Measurements from ENCODE around the gene COPS2.

Gene COPS2

GRCh38 chr15:49155834-49156627, 632 bp upstream of the COPS2 start:
- peak in 1 of 2 experiments; percentile 29 for DNase-seq

- DNase-seq = no peak
These were observed 645 bp downstream of the COPS2 start for GRCh38 chr15:49154799-49155109.

GRCh38 chr15:49154359-49154758, 1.0 kb downstream of the COPS2 start:
- no peak for DNase-seq

GRCh38 chr15:49152552-49153312, 2.7 kb downstream of the COPS2 start:
- no peak for DNase-seq

- DNase-seq = no peak
These were observed 3.6 kb downstream of the COPS2 start for GRCh38 chr15:49151831-49152230.

GRCh38 chr15:49148727-49149126, 6.7 kb downstream of the COPS2 start:
- DNase-seq = no peak

- DNase-seq = no peak
These were observed 7.1 kb downstream of the COPS2 start for GRCh38 chr15:49148298-49148697.

- DNase-seq = peak; percentile 50 to 64
These were observed 9.5 kb downstream of the COPS2 start for GRCh38 chr15:49145651-49146609.

GRCh38 chr15:49137861-49138260, 17.5 kb downstream of the COPS2 start:
- DNase-seq = no peak

- DNase-seq = no peak
These were observed 19.5 kb downstream of the COPS2 start for GRCh38 chr15:49135911-49136310.

- DNase-seq = no peak
These were observed 20.0 kb downstream of the COPS2 start for GRCh38 chr15:49135342-49135857.

GRCh38 chr15:49134683-49135341, 20.6 kb downstream of the COPS2 start:
- no peak for DNase-seq

GRCh38 chr15:49131403-49131802, 24.0 kb downstream of the COPS2 start:
- peak; percentile 9 to 72 for DNase-seq

GRCh38 chr15:49124371-49124770, 31.0 kb downstream of the COPS2 start:
- no peak for DNase-seq

- no peak for DNase-seq
These were observed 32.8 kb downstream of the COPS2 start for GRCh38 chr15:49122541-49123062.

GRCh38 chr15:49121901-49122300, 33.5 kb downstream of the COPS2 start:
- DNase-seq = no peak

- DNase-seq = no peak
These were observed 34.6 kb downstream of the COPS2 start for GRCh38 chr15:49120832-49121231.

- DNase-seq = no peak
These were observed 39.1 kb downstream of the COPS2 start for GRCh38 chr15:49116108-49116857.

GRCh38 chr15:49115062-49115461, 40.3 kb downstream of the COPS2 start:
- DNase-seq = no peak

GRCh38 chr15:49110158-49110944, 45.0 kb downstream of the COPS2 start:
- no peak for DNase-seq

GRCh38 chr15:49103002-49103401, 52.4 kb downstream of the COPS2 start:
- no peak for DNase-seq

Data from NCI-H524 (cell line).